RKO (cell line): Measurements from ENCODE around the gene BRSK2.

Experiments used
- DNase-seq: peaks from one replicate; pipeline ENCODE4 v3.0.0-alpha.2; 2016; ENCODE audit warnings: low spot score

The BRSK2 gene

DNA sequence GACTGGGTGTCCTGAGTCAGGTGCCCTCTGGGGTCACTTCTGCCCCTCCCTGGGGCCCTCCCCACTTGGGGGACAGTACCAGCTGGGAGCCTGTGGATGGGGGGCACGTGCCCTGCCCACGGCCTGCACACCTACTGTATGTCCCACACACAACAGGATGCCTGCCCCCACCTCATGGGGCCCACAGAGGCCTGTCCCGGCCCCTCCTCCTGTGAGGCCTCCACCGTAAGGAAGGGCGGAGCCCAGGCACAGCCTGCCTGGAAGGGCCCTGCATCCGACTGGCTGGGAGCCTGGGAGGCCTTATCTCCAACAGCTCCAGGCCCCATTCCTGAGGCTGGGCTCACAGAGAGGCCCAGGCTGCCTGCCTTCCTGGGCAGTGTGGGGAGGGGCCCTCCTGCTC is 47.8 kb downstream of the BRSK2 start:
- no peak for DNase-seq

DNA sequence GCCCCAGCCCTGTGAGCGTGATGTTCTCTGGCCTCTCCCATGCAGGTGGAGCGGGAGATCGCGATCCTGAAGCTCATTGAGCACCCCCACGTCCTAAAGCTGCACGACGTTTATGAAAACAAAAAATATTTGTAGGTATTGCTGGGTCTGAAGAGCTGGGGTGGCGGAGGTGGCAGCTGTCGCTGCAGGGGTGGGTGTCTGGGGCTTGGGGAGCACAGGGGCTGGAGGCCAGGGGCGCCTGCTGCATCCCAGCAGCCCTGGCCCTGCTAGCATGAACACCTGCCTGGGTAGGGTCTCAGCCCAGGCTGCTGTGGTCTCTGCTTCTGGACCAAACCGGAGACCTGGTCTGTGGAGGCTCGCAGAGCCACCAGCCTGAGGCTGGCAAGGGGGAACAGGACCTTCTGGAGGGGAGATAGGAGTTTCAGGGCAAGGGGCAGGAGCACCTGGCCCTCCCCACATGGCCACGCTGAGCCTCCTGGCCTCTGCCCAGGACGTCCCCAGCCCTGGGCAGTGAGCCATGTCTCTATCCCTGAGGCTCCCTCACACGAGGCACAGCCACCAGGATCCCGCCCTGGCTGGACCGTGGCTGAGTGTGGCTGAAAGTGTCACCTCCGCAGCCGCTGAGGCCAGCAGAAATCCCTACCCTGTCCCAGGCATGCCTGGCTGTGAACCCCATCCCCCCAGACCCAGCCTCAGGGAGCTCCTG is 48.7 kb downstream of the BRSK2 start:
- DNase-seq = no peak

- no peak for DNase-seq
These were observed 49.2 kb downstream of the BRSK2 start for GRCh38 chr11:1438967-1439330.

GRCh38 chr11:1439341-1439740 is 49.6 kb downstream of the BRSK2 start:
- no peak for DNase-seq

DNA sequence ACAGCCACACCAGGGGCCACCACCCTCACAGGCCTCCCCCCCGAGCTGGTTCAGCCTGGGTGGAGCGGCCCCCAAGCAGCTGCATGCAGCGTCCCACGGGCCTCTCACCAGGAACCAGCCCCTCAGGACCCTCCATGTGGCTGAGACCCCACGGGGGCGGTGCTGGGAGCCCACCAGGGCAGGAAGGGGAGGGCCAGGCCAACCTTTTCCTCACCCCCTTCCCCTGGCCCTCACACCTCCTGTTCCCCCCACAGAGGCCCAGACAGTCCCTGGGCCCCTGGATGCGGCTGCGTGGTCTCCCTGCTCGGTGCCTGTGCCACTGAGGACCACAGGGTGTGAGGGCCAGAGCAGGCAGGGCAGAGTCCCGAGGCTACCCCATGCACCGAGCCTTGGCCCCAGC is 50.3 kb downstream of the BRSK2 start:
- no peak for DNase-seq

GRCh38 chr11:1440496-1440895 is 50.8 kb downstream of the BRSK2 start:
- no peak for DNase-seq

DNA sequence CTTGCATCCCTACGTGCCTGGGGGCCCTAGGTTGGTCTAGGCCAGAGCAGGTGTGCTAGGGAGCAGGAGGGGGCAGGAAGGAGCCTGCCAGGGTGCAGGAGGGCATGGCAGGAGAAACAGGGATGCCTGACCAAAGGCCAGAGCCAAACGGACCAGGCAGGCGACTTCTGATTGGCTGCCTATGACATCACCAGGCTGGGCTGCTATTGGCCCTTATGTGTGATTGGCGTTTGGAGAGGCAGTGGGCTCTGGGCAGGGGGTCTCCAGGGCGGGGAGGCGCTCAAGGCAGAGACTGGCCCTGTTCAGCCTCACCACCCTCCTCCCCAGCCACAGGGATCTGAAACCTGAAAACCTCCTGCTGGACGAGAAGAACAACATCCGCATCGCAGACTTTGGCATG is 52.4 kb downstream of the BRSK2 start:
- no peak for DNase-seq

DNA sequence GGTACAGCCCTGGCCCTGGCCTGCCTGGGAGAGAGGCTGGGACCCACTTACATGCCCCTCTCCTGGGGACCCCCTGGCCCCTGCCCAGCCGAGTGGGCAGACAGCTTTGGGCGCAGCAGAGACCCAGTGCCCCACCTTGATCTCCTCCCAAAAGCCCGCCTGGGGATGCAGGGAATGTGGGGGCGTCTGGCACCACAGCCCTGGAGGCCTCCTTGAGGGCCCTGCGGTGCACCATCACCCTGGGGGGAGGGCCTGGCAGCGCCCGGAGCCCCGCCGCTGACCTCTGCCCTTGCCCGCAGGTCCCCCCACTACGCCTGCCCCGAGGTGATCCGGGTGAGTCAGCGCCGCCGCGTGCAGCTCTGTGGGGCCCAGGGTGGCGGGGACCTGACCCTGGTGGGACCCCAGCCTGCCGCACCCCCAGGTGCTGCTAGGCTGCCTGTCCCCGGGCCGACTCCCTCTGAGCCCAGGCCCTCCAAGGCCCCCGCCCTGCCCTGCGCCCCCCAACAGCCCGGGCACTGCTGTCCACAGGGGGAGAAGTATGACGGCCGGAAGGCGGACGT is 53.2 kb downstream of the BRSK2 start:
- DNase-seq = no peak

GRCh38 chr11:1443737-1444136 is 54.0 kb downstream of the BRSK2 start:
- DNase-seq = no peak

DNA sequence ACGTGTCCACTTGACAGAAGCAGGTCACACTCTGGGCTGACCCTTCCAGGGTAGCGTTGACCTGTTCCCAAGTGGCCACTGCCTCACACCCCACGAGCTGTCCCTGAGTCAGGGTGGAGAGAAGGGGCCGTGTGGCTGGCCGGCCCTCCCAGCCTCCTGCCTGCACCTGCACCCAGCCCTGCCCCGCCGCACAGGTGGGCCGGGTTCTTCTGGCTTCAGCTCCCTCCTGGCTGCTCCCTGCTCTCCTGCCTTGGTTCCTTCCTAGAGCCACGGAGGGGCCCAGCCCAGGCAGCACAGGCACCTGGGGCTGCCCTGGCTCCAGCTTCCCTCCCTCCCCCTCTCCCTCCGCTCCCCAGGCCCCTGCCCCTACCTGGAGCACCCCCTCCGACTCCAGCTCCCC is 54.6 kb downstream of the BRSK2 start:
- no peak for DNase-seq

DNA sequence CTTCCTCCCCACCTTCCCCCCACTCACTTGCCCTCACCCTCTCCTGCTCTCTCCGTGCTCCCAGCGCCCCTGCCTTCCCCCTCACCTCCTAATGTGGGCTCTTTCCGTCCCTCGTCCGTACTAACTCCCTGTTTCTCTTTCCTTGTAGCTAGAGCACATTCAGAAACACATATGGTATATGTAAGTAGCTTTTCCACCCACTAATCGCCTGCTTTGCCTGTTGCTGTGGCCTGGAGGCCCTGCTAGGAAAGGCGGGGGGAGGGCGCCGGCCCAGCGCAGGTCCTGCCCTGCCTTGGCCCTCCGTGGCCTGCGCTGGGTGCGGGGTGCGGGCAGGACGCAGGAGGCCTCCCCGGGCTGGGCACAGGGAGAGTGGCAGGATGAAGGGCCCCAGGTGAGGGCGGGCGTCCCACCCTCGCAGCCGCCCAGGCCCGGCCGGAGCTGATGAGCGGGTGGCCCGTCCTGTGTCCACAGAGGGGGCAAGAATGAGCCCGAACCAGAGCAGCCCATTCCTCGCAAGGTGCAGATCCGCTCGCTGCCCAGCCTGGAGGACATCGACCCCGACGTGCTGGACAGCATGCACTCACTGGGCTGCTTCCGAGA is 55.2 kb downstream of the BRSK2 start:
- DNase-seq = no peak

GRCh38 chr11:1445741-1446445 is 56.2 kb downstream of the BRSK2 start:
- no peak for DNase-seq

DNA sequence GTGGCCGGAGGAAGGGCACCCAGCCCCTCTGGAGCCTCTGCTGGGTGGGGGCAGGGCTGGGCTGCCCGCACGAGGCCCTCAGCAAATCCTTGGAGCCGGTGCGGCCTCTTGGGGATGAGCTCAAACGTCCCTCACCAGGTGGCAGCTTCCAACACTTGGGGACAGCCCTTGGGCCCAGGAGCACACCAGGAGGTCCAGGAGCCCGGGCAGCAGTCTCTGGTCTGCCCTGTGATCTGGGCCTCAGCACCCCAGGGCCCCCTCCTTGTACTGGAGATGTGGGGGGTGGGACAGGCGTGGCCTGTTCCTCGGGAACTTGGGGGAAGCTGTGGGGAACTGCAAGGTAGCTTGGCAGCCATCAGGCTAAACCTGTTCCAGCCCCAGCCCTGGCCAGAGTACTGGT is 56.9 kb downstream of the BRSK2 start:
- DNase-seq = no peak

DNA sequence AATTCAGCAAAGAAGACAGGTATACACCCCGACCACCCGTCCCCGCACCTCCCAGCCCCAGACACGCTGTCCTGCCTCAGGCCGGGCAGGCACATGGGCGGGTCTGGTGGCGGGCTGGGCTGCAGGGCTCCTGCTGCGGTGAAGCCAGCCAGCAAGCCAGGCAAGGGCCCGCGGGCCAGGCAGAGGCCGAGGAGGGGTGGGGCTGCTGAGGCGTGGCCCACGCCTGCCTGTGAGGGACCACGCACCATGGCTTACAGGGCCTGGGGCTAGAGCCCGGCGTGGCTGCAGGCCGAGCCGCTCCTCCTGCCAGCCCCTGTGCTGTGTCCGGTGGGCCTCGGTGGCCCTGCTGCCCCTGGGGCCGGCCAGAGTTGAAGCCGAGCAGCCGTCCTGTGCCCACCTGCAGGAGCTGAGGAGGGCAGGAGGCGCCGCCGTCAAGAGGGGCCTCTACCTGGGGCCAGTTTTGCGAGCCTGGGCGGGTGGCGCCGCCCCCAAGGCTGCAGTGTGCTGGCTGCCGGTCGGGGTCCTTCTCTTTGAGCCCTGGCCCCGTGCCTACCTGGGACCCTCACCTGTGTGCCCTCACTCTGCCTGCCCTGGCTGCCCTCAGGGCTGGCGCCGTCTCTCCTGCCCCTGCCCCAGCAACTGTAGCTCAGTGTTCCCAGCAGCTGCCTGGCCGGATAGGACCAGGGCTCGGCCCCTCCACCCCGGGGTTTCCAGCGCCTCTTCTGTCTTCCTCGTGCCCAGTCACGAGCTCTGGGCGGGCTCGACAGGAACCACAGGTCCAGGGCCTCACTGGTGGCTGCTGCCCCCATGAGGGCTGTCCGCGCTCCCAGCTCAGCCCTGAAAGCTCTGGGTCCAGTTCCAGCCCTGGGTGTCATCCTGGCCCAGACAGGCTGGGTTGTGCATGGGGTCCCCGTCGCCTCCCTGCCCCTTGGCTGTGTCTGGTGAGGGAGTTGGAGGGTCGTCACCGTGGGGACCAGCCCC is 58.4 kb downstream of the BRSK2 start:
- no peak for DNase-seq

- no peak for DNase-seq
These were observed 59.1 kb downstream of the BRSK2 start for GRCh38 chr11:1448882-1449281.

DNA sequence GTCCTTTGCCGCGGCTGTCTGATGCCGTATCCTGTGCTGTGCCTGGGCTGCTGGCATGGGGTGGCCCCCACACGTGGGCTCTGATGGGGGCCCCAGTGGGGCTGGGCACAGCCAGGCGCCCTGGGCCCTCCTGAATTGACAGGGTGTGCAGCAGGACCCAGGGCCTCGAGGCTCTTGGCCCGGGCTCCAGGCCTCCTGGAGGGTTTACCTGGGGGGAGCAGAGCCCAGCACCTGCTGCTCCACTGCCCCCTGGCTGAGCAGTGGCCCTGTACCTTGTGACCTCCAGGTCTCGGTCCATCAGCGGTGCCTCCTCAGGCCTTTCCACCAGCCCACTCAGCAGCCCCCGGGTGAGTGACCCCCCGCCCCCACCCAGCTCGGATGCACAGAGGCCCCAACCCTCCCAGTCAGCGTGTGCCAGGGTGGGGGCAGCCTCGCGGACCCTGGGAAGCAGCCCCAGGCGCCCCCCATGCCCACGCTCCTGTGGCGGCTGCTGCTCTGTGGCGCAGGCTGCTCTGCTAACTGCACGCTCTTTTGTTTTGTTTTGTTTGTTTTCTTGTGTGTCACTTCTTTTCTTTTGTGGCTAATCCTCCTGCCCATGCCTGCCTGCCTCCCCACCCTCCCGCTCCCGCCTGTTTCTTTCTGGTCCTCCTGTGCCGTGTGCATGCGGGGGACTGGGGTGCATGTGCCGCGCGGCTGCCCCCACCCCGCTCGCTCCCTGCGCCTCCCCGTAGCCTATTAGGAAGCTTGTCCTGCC is 59.9 kb downstream of the BRSK2 start:
- no peak for DNase-seq

- no peak for DNase-seq
These were observed 60.7 kb downstream of the BRSK2 start for GRCh38 chr11:1450344-1450875.

- no peak for DNase-seq
These were observed 61.4 kb downstream of the BRSK2 start for GRCh38 chr11:1450949-1451710.

DNA sequence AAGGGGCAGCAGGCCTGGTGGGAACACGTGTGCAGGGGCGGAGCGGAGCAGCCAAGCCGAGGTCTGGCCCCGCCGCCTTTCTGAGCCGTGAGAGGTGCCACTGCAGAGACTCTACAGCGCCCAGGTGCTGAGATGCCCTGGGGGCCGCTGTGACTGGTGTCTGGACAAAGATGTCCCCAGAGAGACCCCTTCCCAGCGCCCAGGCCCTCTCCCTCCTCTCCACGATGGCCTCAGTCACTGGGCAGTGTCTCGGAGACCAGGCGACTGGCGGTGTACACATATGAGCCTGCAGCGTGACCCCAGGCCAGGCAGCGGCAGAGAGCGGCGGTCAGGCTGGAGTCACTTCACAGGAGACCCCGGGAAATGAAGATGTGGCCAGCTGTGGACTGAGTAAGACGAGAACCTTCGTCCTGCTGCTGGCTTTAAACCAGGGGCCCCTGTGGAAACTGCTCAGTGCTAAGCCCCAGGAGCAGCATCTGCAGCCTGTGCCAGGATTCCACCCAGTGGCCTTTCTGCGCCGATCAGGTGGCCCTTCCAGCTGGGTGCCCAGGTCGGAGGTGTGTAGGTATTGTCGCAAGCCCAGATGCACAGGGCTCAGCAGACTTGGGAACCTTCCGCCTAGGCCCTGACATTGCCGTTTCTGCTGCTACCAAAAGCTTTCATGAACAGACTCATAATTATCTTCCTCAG is 62.2 kb downstream of the BRSK2 start:
- no peak for DNase-seq

- no peak for DNase-seq
These were observed 63.0 kb downstream of the BRSK2 start for GRCh38 chr11:1452744-1453143.
